NCI-H1930 (cell line): ENCODE measurements around the gene MEA1.
"Not testable (repeated sequence)": the region's sequence is repeated elsewhere in the genome, so short reads cannot be mapped to it uniquely, and the experiment has no call there.

Source experiments
- DNase-seq, 2 experiments: peaks; one replicate each; lab custom pipeline; 2025; lab: John Stamatoyannopoulos, UW

The MEA1 gene

GRCh38 chr6:43009124-43009523, 4.6 kb downstream of the MEA1 start:
- peak; percentile 12 to 50 for DNase-seq

GRCh38 chr6:43007126-43007525, 6.6 kb downstream of the MEA1 start:
- no peak for DNase-seq

- DNase-seq, result no peak
Observed at GRCh38 chr6:43006251-43006650, 7.5 kb downstream of the MEA1 start.

GRCh38 chr6:43005844-43006243, 7.9 kb downstream of the MEA1 start:
- no peak for DNase-seq

GRCh38 chr6:43001843-43002242, 11.9 kb downstream of the MEA1 start:
- no peak for DNase-seq

GRCh38 chr6:42998205-42998604, 15.5 kb downstream of the MEA1 start:
- not testable (repeated sequence) for DNase-seq

GRCh38 chr6:42996513-42996912, 17.2 kb downstream of the MEA1 start:
- DNase-seq, result no peak

- DNase-seq, result no peak
Observed at GRCh38 chr6:42993445-42993844, 20.3 kb downstream of the MEA1 start.

GRCh38 chr6:42989923-42990322, 23.8 kb downstream of the MEA1 start:
- DNase-seq, result no peak

GRCh38 chr6:42988486-42989020, 25.2 kb downstream of the MEA1 start:
- DNase-seq, result no peak

- DNase-seq, result no peak
Observed at GRCh38 chr6:42987533-42988451, 26.0 kb downstream of the MEA1 start.

- DNase-seq, result no peak
Observed at GRCh38 chr6:42984924-42985475, 28.7 kb downstream of the MEA1 start.

- DNase-seq, result peak; percentile 98
Observed at GRCh38 chr6:42984001-42984923, 29.5 kb downstream of the MEA1 start, which contains the start of gene PPP2R5D. TSS of gene PPP2R5D (plus strand) at chr6:42984570. CDS start at chr6:42984678, 108 bp downstream.

- DNase-seq, result no peak
Observed at GRCh38 chr6:42981836-42982235, 31.9 kb downstream of the MEA1 start.

GRCh38 chr6:42979523-42980177, 34.1 kb downstream of the MEA1 start:
- no peak for DNase-seq

- peak; percentile 54 to 81 for DNase-seq
Observed at GRCh38 chr6:42978839-42979522, 34.8 kb downstream of the MEA1 start, which contains the start of gene PEX6. TSS of gene PEX6 (minus strand) at chr6:42979181. CDS start at chr6:42979150, 31 bp downstream.

- DNase-seq, result no peak
Observed at GRCh38 chr6:42978487-42978838, 35.3 kb downstream of the MEA1 start.

- no peak for DNase-seq
Observed at GRCh38 chr6:42974919-42975505, 38.7 kb downstream of the MEA1 start.

- DNase-seq, result no peak
Observed at GRCh38 chr6:42973926-42974325, 39.8 kb downstream of the MEA1 start.

GRCh38 chr6:42971746-42972327, 41.9 kb downstream of the MEA1 start:
- DNase-seq, result no peak
